Measurements from ENCODE around the gene PPP1R1A.

The PPP1R1A gene

GRCh38 chr12:54579696-54580333 lies 8.6 kb downstream of the PPP1R1A start:
- peak; percentile 45 for DNase-seq (ENCODE audit: extremely low read depth, low read depth)
- TF ChIP-seq CTCF (IDR thresholded peaks at IDR 0.05; ENCODE audit: low read depth, low read length, missing control alignments): peak; percentile 99
- no peak overlapping the region for H3K4me3 ChIP-seq (replicated peaks; ENCODE audit: low read depth, low read length)

GRCh38 chr12:54579258-54579657 lies 9.2 kb downstream of the PPP1R1A start:
- DNase-seq (ENCODE audit: extremely low read depth, low read depth): no peak
- no peak for TF ChIP-seq CTCF (IDR thresholded peaks at IDR 0.05; ENCODE audit: low read depth, low read length, missing control alignments)
- no peak overlapping the region for H3K4me3 ChIP-seq (replicated peaks; ENCODE audit: low read depth, low read length)

- H3K4me3 ChIP-seq (replicated peaks; ENCODE audit: low read depth, low read length): no peak overlapping the region
- TF ChIP-seq CTCF (IDR thresholded peaks at IDR 0.05; ENCODE audit: low read depth, low read length, missing control alignments): no peak
Observed at GRCh38 chr12:54578778-54579177, 9.7 kb downstream of the PPP1R1A start.

GRCh38 chr12:54572881-54573280 lies 15.6 kb downstream of the PPP1R1A start:
- no peak overlapping the region for H3K4me3 ChIP-seq (replicated peaks; ENCODE audit: low read depth, low read length)
- no peak for DNase-seq (ENCODE audit: extremely low read depth, low read depth)
- no peak for TF ChIP-seq CTCF (IDR thresholded peaks at IDR 0.05; ENCODE audit: low read depth, low read length, missing control alignments)

More at GRCh38 chr12:54578778-54579177, 9.7 kb downstream of the PPP1R1A start:
- no peak for DNase-seq (ENCODE audit: extremely low read depth, low read depth)

GRCh38 chr12:54571193-54572188 lies 17.0 kb downstream of the PPP1R1A start:
- no peak for DNase-seq (ENCODE audit: extremely low read depth, low read depth)
- no peak for TF ChIP-seq CTCF (IDR thresholded peaks at IDR 0.05; ENCODE audit: low read depth, low read length, missing control alignments)
- no peak overlapping the region for H3K4me3 ChIP-seq (replicated peaks; ENCODE audit: low read depth, low read length)

- H3K4me3 ChIP-seq (replicated peaks; ENCODE audit: low read depth, low read length): no peak overlapping the region
- TF ChIP-seq CTCF (IDR thresholded peaks at IDR 0.05; ENCODE audit: low read depth, low read length, missing control alignments): no peak
- no peak for DNase-seq (ENCODE audit: extremely low read depth, low read depth)
Observed at GRCh38 chr12:54569995-54570528, 18.4 kb downstream of the PPP1R1A start.
